Mesenchymal stem cell (in vitro differentiated cells and primary cell): ENCODE data around the gene GAK.

ENCODE experiments used
- DNase-seq: peaks from one replicate; pipeline ENCODE4 v3.0.0-alpha.2; 2013
- H2AFZ ChIP-seq: one replicate; pipeline ENCODE4 v1.6.1; 2013; ENCODE audit warnings: low read depth, mild to moderate bottlenecking, control low read depth, inconsistent platforms, low read length, moderate library complexity
- H2AK5ac ChIP-seq: 2 replicates; pipeline ENCODE4 v1.6.1; 2013; ENCODE audit warnings: low read length, moderate library complexity, mild to moderate bottlenecking, inconsistent platforms; ENCODE audit not compliant: severe bottlenecking
- H2BK120ac ChIP-seq: one replicate; pipeline ENCODE4 v1.6.1; 2013; ENCODE audit warnings: low read depth, mild to moderate bottlenecking, inconsistent platforms, low read length, moderate library complexity
- H2BK12ac ChIP-seq, 2 experiments: one replicate each; pipeline ENCODE4 v1.6.1; 2013; ENCODE audit warnings: inconsistent platforms in 2 of 2, low read length in 2 of 2, mild to moderate bottlenecking in 2 of 2, moderate library complexity in 2 of 2, control low read depth in 1 of 2
- H2BK15ac ChIP-seq: one replicate; pipeline ENCODE4 v1.6.1; 2013; ENCODE audit warnings: mild to moderate bottlenecking, low read depth, inconsistent platforms; ENCODE audit not compliant: poor library complexity, severe bottlenecking
- H2BK5ac ChIP-seq: 2 replicates; pipeline ENCODE4 v1.6.1; 2013; ENCODE audit warnings: low read depth, mild to moderate bottlenecking, low read length, control low read depth, inconsistent platforms; ENCODE audit not compliant: poor library complexity, severe bottlenecking
- H3K14ac ChIP-seq, 2 experiments: one replicate each; pipeline ENCODE4 v1.6.1; 2013; ENCODE audit warnings: inconsistent platforms in 2 of 2, low read length in 2 of 2, control low read depth in 1 of 2, mild to moderate bottlenecking in 1 of 2, moderate library complexity in 1 of 2
- H3K18ac ChIP-seq, 2 experiments: one replicate each; pipeline ENCODE4 v1.6.1; 2013; ENCODE audit warnings: inconsistent platforms in 2 of 2, low read length in 2 of 2, control low read depth in 1 of 2, low read depth in 1 of 2, mild to moderate bottlenecking in 1 of 2
- H3K23ac ChIP-seq, 2 experiments: one replicate each; pipeline ENCODE4 v1.6.1; 2013; ENCODE audit warnings: inconsistent platforms in 2 of 2, low read length in 2 of 2, mild to moderate bottlenecking in 2 of 2, moderate library complexity in 2 of 2, control low read depth in 1 of 2
- H3K27ac ChIP-seq: 2 replicates; pipeline ENCODE4 v1.5.1; 2013; ENCODE audit warnings: mild to moderate bottlenecking, moderate library complexity, low read length, control low read depth, inconsistent platforms; ENCODE audit not compliant: poor library complexity, severe bottlenecking
- H3K27me3 ChIP-seq, 2 experiments: 2 replicates each; pipeline versions ENCODE4 v1.6.1 to v1.7.0; 2013; ENCODE audit warnings: low read length in 2 of 2, mild to moderate bottlenecking in 2 of 2, moderate library complexity in 2 of 2, control low read depth in 1 of 2, inconsistent platforms in 1 of 2; ENCODE audit not compliant: control insufficient read depth in 1 of 2, insufficient read depth in 1 of 2
- H3K36me3 ChIP-seq, 2 experiments: 2 replicates each; pipeline versions ENCODE4 v1.6.1 to v1.7.0; 2013; ENCODE audit warnings: low read length in 2 of 2, control low read depth in 1 of 2, inconsistent platforms in 1 of 2, low read depth in 1 of 2, mild to moderate bottlenecking in 1 of 2; ENCODE audit not compliant: insufficient read depth in 2 of 2, control insufficient read depth in 1 of 2
- H3K4ac ChIP-seq, 2 experiments: one replicate each; pipeline ENCODE4 v1.6.1; 2013; ENCODE audit warnings: inconsistent platforms in 2 of 2, low read length in 2 of 2, mild to moderate bottlenecking in 2 of 2, moderate library complexity in 2 of 2, control low read depth in 1 of 2, low read depth in 1 of 2
- H3K4me1 ChIP-seq: 2 replicates; pipeline ENCODE4 v1.6.1; 2013; ENCODE audit warnings: low read depth, low read length, control low read depth; ENCODE audit not compliant: control insufficient read depth, insufficient read depth
- H3K4me2 ChIP-seq: 2 replicates; pipeline ENCODE4 v1.6.1; 2013; ENCODE audit warnings: low read length, mild to moderate bottlenecking, inconsistent platforms; ENCODE audit not compliant: poor library complexity, severe bottlenecking
- H3K4me3 ChIP-seq, 2 experiments: 2 replicates each; pipeline versions ENCODE4 v1.5.1 to v1.7.0; 2013; ENCODE audit warnings: low read length in 2 of 2, mild to moderate bottlenecking in 2 of 2, control low read depth in 1 of 2, low read depth in 1 of 2; ENCODE audit not compliant: insufficient read depth in 1 of 2
- H3K79me1 ChIP-seq: replicated peaks from 2 replicates; pipeline ENCODE4 v1.6.1; 2013; ENCODE audit warnings: mild to moderate bottlenecking, control low read depth, low read length, inconsistent platforms; ENCODE audit not compliant: poor library complexity, severe bottlenecking
- H3K9ac ChIP-seq: 2 replicates; pipeline ENCODE4 v1.7.0; 2013; ENCODE audit warnings: mild to moderate bottlenecking, low read length, moderate library complexity
- H3K9me3 ChIP-seq: 2 replicates; pipeline ENCODE4 v1.7.0; 2013; ENCODE audit warnings: mild to moderate bottlenecking, low read length; ENCODE audit not compliant: control insufficient read depth
- H4K8ac ChIP-seq: one replicate; pipeline ENCODE4 v1.6.1; 2013; ENCODE audit warnings: inconsistent platforms, mild to moderate bottlenecking, low read length, moderate library complexity
- H4K91ac ChIP-seq: one replicate; pipeline ENCODE4 v1.6.1; 2013; ENCODE audit warnings: mild to moderate bottlenecking, low read length, inconsistent platforms
- WGBS: methylation state at CpG from one replicate; pipeline ENCODE4 v1.1.7; 2013; ENCODE audit warnings: mixed read lengths; 5-methylcytosine and 5-hydroxymethylcytosine counted together

GAK gene

GRCh38 chr4:911221-911751 is 20.8 kb downstream of the GAK start:
- Histone ChIP-seq H3K36me3 (peaks cover 33 to 65% of the 10 kb centered on the region in 2 experiments), H4K91ac (no peak overlapping the region), H2BK15ac (no peak overlapping the region), H3K23ac (no peak overlapping the region), H2BK12ac (no peak overlapping the region), H2BK120ac (no peak overlapping the region), H3K27ac (no peak overlapping the region), H3K4me1 (peaks cover 4% of the 10 kb centered on the region), H2BK5ac (no peak overlapping the region), H3K4me2 (no peak overlapping the region), H2AK5ac (no peak overlapping the region), H3K9me3 (no peaks in the 10 kb centered on the region), H3K14ac (no peak overlapping the region), H3K79me1 (peaks cover 61% of the 10 kb centered on the region), H3K9ac (no peak overlapping the region), H3K4ac (no peak overlapping the region), H2AFZ (no peak overlapping the region), H3K27me3 (no peaks in the 10 kb centered on the region), H3K18ac (no peak overlapping the region), H4K8ac (no peak overlapping the region), H3K4me3 (no peak overlapping the region)
- DNase-seq, result no peak
- 97% methylated on average over 23 of the region's 23 CpGs for WGBS

- no peak overlapping the region for H3K18ac ChIP-seq
- WGBS, result 98% methylated on average over 26 of the region's 26 CpGs
Observed at GRCh38 chr4:910366-911091, 21.6 kb downstream of the GAK start.

GRCh38 chr4:909821-910220 is 22.3 kb downstream of the GAK start:
- Histone ChIP-seq H3K27ac (no peak overlapping the region), H4K91ac (no peak overlapping the region), H3K27me3 (no peaks in the 10 kb centered on the region), H3K9me3 (no peaks in the 10 kb centered on the region), H2AK5ac (no peak overlapping the region), H2BK15ac (no peak overlapping the region), H3K23ac (no peak overlapping the region), H3K18ac (no peak overlapping the region), H2BK120ac (no peak overlapping the region), H3K4ac (no peak overlapping the region), H3K9ac (no peak overlapping the region), H2BK5ac (no peak overlapping the region), H3K4me1 (peaks cover 1% of the 10 kb centered on the region), H3K4me3 (no peak overlapping the region), H4K8ac (no peak overlapping the region), H3K36me3 (peaks cover 35 to 76% of the 10 kb centered on the region in 2 experiments), H3K14ac (no peak overlapping the region), H3K4me2 (no peak overlapping the region), H2AFZ (no peak overlapping the region), H2BK12ac (no peak overlapping the region), H3K79me1 (peaks cover 65% of the 10 kb centered on the region)
- no peak for DNase-seq
- 98% methylated on average over 12 of the region's 12 CpGs for WGBS

More at GRCh38 chr4:910366-911091, 21.6 kb downstream of the GAK start:
- Histone ChIP-seq H2AK5ac (no peak overlapping the region), H3K9ac (no peak overlapping the region), H2BK12ac (no peak overlapping the region), H3K27me3 (no peaks in the 10 kb centered on the region), H3K4me1 (peaks cover 4% of the 10 kb centered on the region), H3K79me1 (peaks cover 64% of the 10 kb centered on the region), H3K4me3 (no peak overlapping the region), H3K23ac (no peak overlapping the region), H3K9me3 (no peaks in the 10 kb centered on the region), H2BK120ac (no peak overlapping the region), H2AFZ (no peak overlapping the region), H2BK15ac (no peak overlapping the region), H3K4ac (no peak overlapping the region), H2BK5ac (no peak overlapping the region), H4K91ac (no peak overlapping the region), H4K8ac (no peak overlapping the region), H3K4me2 (no peak overlapping the region), H3K27ac (no peak overlapping the region), H3K14ac (no peak overlapping the region), H3K36me3 (peaks cover 33 to 73% of the 10 kb centered on the region in 2 experiments)
- DNase-seq, result no peak

GRCh38 chr4:909131-909571 is 23.0 kb downstream of the GAK start:
- DNase-seq, result no peak
- no peak overlapping the region for H3K4me3 ChIP-seq
- H3K36me3 ChIP-seq, result peaks cover 38 to 76% of the 10 kb centered on the region in 2 experiments
- no peak overlapping the region for H3K14ac ChIP-seq
- H2BK12ac ChIP-seq, result no peak overlapping the region
- no peaks in the 10 kb centered on the region for H3K4me1 ChIP-seq
- no peak overlapping the region for H2AFZ ChIP-seq
- H3K9me3 ChIP-seq, result no peaks in the 10 kb centered on the region
- H3K27me3 ChIP-seq, result no peaks in the 10 kb centered on the region
- H2BK5ac ChIP-seq, result no peak overlapping the region
- H3K18ac ChIP-seq, result no peak overlapping the region
- H3K27ac ChIP-seq, result no peak overlapping the region
- WGBS, result 98% methylated on average over 25 of the region's 26 CpGs
- H3K4ac ChIP-seq, result no peak overlapping the region
- H3K9ac ChIP-seq, result no peak overlapping the region
- no peak overlapping the region for H2BK15ac ChIP-seq
- H3K23ac ChIP-seq, result no peak overlapping the region
- H4K8ac ChIP-seq, result no peak overlapping the region
- H3K4me2 ChIP-seq, result no peak overlapping the region
- H4K91ac ChIP-seq, result no peak overlapping the region
- no peak overlapping the region for H2AK5ac ChIP-seq
- H3K79me1 ChIP-seq, result peaks cover 68% of the 10 kb centered on the region
- no peak overlapping the region for H2BK120ac ChIP-seq
